RPMI8226 (cell line): ENCODE data around the gene VN1R5.
A peak's percentile ranks its signal among the peaks of the same experiment; 100 is the strongest.
"Not testable (repeated sequence)": the region's sequence is repeated elsewhere in the genome, so short reads cannot be mapped to it uniquely, and the experiment has no call there.

Experiments used
- DNase-seq: peaks from one replicate; pipeline ENCODE4 v3.0.0-alpha.2; 2015

The VN1R5 gene

DNA sequence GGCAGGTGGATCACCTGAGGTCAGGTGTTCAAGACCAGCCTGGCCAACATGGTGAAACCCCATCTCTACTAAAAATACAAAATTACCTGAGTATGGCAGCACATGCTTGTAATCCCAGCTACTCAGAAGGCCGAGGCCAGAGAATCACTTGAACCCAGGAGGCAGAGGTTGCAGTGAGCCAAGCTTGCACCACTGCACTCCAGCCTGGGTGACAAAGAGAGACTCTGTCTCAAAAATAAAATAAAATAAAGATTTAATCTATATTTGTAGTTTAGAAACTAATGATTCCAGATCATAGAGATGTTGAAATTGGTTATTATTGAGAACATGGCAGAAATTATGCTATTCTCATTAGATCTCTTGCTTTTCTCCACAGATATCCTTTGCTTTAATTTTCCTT is at the start of gene VN1R5:
TSS of gene VN1R5 (plus strand) at position 301 of the 400 bp plus-strand sequence.
- DNase-seq, result not testable (repeated sequence)

DNA sequence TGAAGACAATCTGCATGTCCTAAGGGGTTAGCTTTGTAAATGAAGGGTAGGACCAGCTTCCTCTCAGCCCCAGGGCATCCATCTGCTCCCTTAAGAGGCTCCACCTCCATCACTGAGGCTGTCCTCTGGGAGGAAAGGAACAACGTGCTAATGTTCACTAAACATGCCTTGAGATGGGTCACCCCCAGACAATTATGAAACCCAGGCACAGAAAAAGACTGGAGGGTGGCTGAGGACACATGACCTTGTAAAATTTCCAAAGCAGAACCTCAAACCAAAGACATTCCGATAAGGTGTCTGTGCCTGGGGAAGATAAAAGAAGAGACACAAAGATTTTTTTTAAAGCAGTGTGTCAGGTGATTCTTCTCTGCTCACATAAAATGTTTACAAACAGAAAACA is 46.5 kb upstream of the VN1R5 start:
- DNase-seq, result no peak

DNA sequence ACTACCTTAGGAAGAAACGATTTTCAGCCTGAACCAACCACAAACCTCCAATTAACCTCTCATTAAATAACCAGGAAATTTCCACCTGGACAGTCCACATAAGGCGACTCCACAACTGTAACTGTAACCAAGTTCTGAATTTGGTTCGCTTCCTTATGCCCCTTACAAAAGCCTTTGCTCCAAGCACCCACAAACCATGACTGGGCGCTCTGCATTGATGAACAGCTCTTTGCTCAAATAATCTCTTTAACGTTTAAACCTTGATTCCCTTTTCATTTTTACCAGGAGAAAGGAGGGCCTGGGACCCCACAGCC is 45.9 kb upstream of the VN1R5 start:
- DNase-seq, result no peak

DNA sequence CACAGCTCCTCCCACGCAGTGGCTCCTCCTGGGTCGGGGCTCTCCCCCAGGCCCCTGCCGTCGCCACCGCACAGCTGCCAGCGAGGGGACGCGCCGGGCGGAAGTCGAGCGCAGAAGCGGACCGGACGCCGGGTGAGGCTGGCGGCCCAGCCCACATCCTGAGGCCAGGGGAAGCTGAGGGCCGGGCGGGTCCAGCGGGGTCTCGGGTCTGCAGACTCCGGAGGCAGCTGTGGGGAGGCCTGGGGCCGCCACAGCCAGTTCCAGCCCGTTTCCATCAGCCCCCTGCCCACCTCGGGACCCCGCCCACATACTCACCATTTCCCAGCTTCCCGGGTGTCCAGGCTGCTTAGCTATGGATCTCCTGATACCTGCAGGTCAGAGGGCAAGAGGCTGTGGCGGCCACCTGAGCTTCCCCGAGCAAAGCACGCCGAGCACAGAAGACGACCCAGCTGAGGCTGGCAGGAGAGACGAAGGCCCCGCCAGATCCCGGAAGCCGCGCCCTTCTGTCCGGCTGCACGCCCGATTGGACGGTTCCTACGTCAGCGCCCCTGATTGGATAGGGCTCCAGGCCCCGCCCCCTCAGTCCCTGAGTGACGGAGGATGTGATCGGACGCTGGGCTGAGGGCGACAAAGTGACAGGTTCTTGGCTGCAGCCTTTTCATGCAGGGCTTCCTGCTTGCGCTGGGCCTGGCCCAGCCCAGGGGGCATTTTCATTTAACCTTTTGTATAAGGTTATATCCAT is 45.3 kb upstream of the VN1R5 start:
- DNase-seq, result peak; percentile 99

DNA sequence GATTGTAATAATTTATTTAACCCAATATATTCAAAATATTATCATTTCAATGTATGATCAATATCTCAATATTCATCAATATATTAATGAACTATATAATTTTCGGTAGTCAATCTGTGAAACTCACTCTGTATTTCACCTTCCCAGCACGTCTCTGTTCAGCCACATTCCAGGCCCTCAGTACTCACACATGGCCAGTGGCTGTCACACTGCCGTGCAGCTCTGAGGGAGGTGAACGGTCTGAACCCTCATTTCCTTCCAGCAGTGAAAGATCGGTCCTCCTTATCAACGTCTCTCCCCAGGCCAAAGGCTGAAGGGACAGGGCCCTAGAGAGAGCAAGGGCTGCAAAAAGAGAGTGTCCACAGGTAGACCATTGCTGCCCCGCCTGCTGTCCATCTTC is 44.5 kb upstream of the VN1R5 start:
- no peak for DNase-seq

DNA sequence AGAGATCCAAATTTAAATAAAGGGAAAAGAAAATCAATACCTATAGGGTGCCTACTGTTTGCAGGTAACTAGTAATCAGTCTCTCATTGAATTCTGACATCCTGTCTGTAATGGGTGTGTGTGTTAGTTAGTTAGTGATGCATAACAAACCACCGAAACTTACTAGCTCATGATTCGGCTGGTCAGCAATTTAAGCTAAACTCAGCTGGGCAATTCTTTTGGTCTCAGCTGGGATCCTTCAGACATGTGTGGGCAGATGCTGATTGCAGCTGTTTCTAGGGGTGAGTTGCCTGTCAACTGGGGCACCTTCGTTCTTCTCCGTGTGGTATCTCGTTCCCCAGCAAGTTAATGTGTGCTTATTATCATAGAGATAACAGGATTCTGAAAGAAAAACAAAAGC is 43.9 kb upstream of the VN1R5 start:
- peak; percentile 91 for DNase-seq

DNA sequence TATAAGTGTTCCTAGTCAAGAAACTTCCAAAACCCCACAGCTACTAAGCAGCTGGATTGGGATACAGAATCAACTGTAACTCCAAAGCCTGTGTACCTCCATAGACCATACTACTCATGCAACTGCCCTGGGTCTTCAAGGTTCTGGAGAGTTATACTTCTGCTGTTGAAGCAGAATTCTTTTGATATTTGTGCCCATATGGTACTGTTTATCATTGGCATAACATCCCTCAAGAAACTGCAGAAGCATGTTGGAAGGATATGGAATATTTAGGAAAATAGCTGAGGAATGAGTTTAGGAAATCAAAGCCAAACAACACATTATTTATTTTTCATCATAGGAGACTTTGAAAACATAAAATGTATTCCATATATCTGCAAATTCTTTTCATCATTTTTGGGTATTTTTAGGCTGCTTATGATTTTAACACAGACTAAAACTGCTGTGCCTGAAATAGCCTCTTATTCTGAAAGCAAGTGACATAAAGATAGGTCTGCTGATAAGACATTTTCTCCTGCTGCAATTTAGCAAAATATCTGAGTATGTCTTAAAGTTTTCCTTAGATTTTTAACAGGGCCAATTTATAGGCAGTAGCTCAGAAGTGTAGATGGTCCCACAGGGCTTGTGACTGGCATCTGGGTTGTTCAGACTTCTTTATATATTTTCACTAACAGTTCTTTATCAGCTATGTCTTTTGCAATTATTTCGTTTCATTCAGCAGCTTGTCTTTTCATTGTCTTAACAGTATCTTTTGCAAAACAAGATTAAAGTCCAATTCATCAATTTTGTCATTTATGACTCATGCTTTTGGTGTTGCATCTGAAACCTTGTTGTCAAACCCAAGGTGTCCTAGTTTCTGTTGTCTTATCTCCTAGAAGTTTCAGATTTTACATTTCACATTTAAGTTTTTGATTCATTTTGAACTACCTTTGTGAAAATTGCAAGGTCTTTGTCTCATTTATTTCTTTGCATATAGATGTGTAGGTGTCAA is 43.0 kb upstream of the VN1R5 start:
- DNase-seq, result no peak

DNA sequence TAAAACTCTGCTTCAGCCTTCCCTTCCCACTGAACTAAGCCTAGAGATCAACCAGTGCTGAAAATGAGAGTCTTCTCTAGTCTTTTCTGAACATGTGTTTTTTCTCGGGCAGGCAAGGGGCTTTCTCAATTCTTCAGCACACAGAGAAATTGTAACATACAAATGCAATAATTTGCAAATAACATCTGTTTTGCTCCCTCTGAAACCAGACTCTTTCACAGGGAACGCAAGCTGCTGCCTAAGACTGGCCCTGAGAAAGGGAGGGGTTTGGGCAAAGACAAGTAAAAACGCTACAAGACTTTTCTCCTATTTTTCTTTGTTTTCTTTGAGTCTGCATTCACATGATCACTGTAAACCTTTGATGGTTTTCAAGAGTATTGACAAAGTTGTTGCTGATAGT is 39.6 kb upstream of the VN1R5 start:
- no peak for DNase-seq

DNA sequence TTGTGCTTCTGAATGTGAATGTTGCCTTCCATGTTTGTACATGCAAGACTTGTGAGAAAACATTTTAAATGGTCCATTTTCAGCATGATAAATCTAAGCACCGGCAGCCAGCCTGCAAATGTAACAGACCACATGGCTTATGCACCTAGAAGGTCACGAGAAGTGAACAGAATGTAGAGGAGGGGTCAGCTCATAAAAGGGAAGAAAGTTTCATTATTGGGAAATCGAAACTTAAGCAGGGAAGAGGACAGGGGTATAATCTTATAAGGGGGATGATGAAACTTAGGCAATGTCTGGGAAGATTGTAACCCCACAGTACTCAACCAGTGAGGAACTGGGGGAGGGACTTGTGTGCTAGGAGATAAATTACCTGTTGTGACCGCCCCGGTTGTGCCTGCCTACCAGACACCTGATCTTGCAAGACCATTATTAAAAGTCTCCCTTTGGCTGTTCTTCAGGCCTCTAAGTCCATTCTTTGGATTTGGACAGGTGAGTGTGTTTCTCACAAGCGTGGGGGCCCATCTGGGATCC is 37.7 kb upstream of the VN1R5 start:
- no peak for DNase-seq

DNA sequence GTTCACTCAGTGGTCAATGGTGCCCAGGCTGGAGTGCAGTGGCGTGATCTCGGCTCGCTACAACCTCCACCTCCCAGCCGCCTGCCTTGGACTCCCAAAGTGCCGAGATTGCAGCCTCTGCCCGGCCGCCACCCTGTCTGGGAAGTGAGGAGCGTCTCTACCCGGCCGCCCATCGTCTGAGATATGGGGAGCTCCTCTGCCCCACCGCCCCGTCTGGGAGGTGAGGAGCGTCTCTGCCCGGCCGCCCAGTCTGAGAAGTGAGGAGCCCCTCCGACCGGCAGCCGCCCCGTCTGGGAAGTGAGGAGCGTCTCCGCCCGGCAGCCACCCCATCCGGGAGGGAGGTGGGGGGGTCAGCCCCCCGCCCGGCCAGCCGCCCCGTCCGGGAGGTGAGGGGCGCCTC is 35.6 kb upstream of the VN1R5 start:
- not testable (repeated sequence) for DNase-seq

DNA sequence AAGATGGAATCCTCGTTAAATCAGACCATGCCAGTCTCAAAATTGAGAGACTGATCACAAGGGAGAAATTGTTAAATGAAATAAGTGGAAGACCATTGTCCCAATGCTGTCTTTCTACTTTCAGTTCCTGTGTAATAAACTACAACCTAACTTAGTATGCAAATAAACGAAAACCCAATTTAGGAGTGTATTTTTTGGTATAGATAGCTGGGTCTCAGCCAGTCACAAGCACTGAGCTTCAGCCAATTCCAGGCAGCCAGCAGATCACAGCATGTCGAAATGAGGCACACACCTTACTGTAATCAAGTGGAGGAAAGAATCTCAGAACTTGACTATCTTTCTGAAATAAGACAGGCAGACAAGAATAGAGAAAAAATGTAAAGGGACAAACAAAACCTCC is 33.0 kb upstream of the VN1R5 start:
- DNase-seq, result no peak

DNA sequence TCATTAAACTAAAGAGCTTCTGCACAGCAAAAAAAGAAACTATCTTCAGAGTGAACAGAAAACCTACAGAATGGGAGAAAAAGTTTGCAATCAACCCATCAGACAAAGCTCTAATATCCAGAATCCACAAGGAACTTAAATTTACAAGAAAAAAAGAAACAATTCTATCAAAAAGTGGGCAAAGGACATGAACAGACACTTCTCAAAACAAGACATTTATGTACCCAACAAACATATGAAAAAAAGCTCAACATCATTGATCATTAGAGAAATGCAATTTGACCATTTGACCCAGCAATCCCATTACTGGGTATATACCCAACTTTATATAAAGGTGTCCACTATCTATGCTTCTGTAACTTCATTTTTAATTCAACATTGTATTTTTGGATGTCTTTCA is 31.1 kb upstream of the VN1R5 start:
- DNase-seq, result no peak

DNA sequence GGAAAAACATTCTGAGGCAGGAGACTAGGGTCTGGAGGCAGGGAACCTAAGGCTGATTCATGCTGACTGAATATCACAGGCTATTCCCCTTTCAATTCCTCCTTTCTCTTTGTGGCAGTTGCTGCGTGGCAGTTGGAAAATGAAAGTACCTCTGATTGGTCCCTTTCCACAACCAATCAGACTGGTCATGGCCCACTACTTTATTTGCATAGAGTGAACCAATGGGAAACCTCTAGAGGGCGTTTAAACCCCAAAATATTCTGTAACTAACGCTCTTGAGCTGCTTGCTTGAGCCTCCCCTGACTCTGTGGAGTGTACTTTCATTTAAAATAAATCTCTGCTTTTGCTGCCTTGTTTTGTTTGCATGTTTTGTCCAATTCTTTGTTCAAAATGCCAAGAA is 27.7 kb upstream of the VN1R5 start:
- DNase-seq, result peak; percentile 45

DNA sequence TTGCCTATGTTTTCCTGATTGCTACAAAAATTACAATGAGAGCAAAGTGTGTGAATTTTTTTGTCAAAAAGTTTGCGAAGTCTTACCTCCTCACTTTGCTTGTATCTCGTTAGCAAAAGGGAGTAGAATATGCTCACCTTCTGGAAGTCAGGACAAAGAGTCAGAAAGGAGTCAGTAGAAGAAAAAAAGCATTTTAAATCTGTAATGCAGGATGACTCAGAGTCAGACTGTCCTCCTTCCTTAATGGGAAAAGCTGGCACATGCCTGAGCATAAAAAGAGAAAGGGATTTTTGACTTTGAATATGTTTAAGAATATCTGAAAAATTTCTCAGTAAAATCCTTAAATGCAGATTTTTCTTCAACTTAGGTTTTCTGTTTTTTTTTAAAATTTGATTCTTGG is 14.2 kb upstream of the VN1R5 start:
- DNase-seq, result no peak

DNA sequence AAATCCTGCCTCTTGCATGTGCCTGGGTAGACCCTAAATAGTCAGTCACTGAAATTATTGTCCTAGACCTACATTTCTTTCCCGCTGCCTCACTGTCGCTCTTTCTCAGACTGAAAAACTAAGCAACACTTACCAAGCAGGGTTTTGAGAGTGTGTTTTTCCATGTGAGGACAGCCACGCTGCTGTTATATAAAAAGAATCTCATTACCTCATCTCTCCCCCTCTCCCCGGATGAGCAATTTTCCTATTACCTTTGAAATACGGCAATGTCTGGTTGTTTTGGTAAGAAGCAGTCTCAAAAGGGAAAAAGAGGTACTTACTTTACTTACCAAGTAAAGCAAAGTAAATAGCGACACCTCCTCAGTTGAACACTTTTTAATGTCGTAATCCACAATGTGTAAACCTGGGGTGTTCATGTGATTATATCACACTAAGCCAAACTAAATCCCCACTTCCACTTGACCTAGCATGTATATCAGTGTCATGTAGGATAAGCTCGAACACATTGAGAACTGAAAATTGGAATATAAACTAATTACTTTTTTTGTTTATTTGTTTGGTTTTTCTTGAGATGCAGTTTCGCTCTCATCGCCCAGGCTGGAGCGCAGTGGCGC is 12.2 kb upstream of the VN1R5 start:
- no peak for DNase-seq

DNA sequence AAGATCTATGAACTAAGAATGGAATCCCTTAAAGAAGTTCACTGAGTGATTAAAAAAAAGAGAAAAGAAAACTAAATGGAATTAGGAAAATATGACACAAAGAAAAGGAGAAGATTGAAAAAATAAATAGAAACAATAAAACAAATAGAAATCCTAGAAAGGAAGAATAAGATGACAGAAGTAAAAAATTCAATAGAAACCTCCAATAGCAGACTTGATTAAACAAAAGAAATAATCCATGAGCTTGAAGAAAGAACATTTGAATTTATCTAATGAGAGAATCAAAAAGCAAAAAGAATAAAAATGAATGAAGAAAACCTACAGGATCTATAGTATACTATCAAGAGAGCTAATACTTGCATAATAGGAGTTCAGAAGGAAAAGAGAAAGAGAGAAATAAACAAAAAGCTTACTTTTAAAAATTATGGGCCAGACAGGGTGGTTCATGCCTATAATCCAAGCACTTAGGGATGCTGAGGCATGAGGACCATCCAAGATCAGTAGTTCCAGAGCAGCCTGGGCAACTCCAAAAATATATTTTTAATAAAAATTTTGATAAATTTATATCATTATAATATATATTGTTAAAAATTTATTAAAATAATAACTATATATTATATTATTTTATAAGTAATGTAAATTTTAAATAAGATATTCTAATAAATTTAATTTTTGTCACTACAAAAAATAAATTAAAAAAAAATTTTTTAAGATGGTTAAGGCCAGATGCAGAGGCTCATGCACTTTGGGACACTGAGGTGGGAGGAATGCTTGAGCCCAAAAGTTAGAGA is 9.4 kb upstream of the VN1R5 start:
- no peak for DNase-seq

DNA sequence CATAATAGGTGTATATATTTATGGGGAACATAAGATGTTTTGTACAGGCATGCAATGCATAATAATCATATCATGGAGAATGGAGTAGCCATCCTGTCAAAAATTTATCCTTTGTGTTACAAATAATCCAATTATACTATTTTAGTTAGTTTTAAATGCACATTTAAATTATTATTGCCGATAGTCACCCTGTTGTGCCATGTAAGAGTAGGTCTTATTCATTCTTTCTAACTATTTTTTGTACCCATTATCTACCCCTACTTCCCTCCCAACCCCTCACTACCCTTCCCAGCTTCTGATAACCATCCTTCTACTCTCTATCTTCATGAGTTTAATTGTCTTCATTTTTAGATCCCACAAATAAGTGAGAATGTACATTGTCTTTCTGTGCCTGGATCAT is 8.3 kb upstream of the VN1R5 start:
- DNase-seq, result no peak

DNA sequence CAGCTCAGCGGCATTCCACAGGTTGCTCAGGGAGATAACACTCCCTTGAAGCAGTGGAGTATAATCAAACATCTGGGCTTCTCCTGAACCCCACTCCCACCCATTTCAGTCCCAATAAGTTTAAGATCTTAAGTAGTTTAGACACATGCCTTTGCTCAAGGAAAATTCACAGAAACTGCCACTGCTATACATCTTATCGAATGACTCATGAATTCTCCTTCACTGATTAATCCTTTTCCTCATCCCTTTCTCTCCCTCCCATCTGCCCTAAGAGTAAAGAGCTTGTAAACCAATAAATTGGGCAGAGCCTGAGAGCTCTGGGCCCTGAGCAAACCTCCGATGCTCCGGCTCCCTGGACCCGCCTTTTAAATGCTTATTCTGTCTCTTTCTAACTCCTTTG is 10.2 kb downstream of the VN1R5 start:
- DNase-seq, result no peak

DNA sequence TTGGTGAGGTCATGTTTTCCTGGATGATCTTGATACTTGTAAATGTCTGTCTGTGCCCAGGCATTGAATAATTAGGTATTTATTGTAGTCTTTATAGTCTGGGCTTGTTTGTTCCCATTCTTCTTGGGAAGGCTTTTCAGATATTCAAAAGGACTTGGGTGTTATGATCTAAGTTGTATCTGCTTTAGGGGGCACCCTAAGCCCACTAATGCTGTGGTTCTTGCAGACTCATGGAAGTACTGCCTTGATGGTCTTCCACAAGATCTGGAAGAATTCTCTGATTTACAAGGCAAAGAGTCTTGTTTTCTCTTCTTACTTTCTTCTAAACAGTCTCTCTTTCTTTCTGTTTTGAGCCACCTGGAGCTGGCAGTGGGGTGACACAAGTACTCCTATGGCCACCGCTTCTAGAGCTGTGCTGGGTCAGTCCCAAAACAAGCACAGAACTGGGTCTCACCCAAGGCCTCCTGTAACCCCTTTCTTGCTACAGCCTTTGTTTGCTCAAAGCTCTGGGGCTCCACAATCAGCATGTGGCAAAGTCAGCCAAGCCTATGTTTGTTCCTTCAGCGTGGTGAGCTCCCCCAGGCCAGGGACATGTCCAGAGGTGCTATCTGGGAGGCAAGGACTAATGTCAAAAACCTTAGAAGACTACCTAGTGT is 12.6 kb downstream of the VN1R5 start:
- no peak for DNase-seq

DNA sequence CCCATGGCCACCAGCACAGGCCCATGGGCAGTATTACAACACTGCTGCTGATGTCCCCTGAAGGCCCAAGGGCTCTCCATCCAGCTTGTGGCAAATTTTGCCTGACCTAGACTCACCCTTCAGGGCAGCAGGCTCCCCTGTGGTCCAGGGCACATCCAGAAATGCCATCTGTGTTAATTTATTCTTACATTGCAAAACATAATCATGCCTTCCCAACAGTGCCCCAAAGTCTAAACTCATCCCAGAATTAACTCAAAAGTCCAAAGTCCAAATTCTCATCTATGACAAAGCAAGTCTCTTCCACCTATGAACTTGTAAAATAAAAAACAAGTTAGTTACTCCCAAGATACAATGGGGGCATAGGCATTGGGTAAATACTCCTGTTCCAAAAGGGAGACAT is 13.3 kb downstream of the VN1R5 start:
- no peak for DNase-seq

DNA sequence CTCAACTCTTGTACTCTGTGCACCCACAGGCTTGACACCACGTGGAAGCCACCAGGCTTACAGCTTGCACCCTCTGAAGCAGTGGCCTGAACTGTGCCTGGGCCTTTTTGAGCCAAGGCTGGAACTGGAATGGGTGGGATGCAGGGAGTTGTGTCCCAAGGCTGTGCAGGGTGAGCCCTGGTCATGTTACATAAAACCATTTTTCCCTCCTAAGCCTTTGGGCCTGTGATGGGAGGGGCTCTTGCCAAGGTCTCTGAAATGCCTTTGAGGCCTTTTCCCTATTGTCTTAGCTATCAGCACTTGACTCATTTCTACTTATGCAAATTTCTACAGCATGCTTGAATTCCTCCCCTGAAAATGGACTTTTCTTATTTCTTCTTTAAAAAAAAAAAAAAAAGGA is 14.1 kb downstream of the VN1R5 start:
- no peak for DNase-seq

DNA sequence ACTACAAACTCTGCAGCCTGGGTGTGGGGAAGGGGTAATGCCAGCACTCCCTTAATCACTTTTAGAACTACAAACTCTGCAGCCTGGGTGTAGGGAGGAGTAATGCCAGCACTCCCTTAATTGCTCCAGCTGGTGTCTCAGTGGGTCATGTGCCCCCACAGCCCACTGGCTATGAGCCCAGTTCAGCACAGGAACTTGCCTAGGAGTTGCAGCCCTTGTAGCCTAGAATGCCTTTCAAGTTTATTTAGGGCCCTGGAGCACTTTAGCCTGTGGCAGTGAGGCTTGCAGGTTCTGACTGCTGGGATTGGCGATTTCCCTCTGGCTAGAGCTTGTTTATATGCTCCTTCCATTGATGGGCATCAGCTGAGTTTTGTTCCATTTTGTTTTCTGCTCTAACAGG is 17.1 kb downstream of the VN1R5 start:
- no peak for DNase-seq
